ENCODE data around the gene ADGRB3. TPM values are rescaled to one million over a fixed set of nuclear protein-coding genes. Genes with fewer than 3 reads are reported as not detected.
A peak's percentile ranks its signal among the peaks of the same experiment; 100 is the strongest.

The ADGRB3 gene
- total RNA-seq, 1 donor from 2014 or later, result 1.5 TPM

- Histone ChIP-seq H4K20me1 (ENCODE audit: low read depth) (no peaks in the 10 kb centered on the region), H3K27ac (no peak overlapping the region), H3K79me2 (ENCODE audit: low read depth) (no peaks in the 10 kb centered on the region), H3K9me3 (ENCODE audit: low read depth) (no peaks in the 10 kb centered on the region), H3K27me3 (no peaks in the 10 kb centered on the region), H2AFZ (replicated peaks) (no peak overlapping the region), H3K4me1 (no peaks in the 10 kb centered on the region), H3F3A (ENCODE audit: low read depth) (no peaks in the 10 kb centered on the region), H3K4me3 (no peak overlapping the region), H3K4me2 (no peak overlapping the region), H3K9ac (no peak overlapping the region), H3K36me3 (no peaks in the 10 kb centered on the region)
- no peak for DNase-seq (ENCODE audit: low spot score)
- H3K27me3 Mint-ChIP-seq (ENCODE audit: insufficient read depth, low read depth), result no peaks in the 10 kb centered on the region
- H3K36me3 Mint-ChIP-seq, result no peaks in the 10 kb centered on the region
- no peak for TF ChIP-seq EZH2phosphoT487 (IDR thresholded peaks at IDR 0.05)
- TF ChIP-seq EZH2 (IDR thresholded peaks at IDR 0.05), result no peak
- no peak for TF ChIP-seq CTCF (IDR thresholded peaks at IDR 0.05)
- H3K27ac Mint-ChIP-seq, result no peak overlapping the region
- no peak overlapping the region for H3K4me3 Mint-ChIP-seq
- H3K9me3 Mint-ChIP-seq, result no peaks in the 10 kb centered on the region
- no peaks in the 10 kb centered on the region for H3K4me1 Mint-ChIP-seq
Observed at GRCh38 chr6:69138148-69138547, 503.1 kb downstream of the ADGRB3 start.

GRCh38 chr6:69138893-69139494 is 503.9 kb downstream of the ADGRB3 start:
- DNase-seq (ENCODE audit: low spot score), result peak; percentile 5
- Histone ChIP-seq H3K36me3 (no peaks in the 10 kb centered on the region), H3K27ac (no peak overlapping the region), H3K4me3 (no peak overlapping the region), H3K27me3 (no peaks in the 10 kb centered on the region), H2AFZ (replicated peaks) (no peak overlapping the region), H3K79me2 (ENCODE audit: low read depth) (no peaks in the 10 kb centered on the region), H4K20me1 (ENCODE audit: low read depth) (no peaks in the 10 kb centered on the region), H3K4me1 (no peaks in the 10 kb centered on the region), H3F3A (ENCODE audit: low read depth) (no peaks in the 10 kb centered on the region), H3K4me2 (no peak overlapping the region), H3K9ac (no peak overlapping the region), H3K9me3 (ENCODE audit: low read depth) (no peaks in the 10 kb centered on the region)
- Mint-ChIP-seq H3K4me3 (no peak overlapping the region), H3K4me1 (no peaks in the 10 kb centered on the region), H3K36me3 (no peaks in the 10 kb centered on the region), H3K9me3 (no peaks in the 10 kb centered on the region), H3K27me3 (ENCODE audit: insufficient read depth, low read depth) (no peaks in the 10 kb centered on the region), H3K27ac (no peak overlapping the region)
- TF ChIP-seq CTCF (IDR thresholded peaks at IDR 0.05) (no peak), EZH2phosphoT487 (IDR thresholded peaks at IDR 0.05) (no peak), EZH2 (IDR thresholded peaks at IDR 0.05) (no peak)

- Mint-ChIP-seq H3K27me3 (ENCODE audit: insufficient read depth, low read depth) (no peaks in the 10 kb centered on the region), H3K4me1 (no peaks in the 10 kb centered on the region), H3K4me3 (no peak overlapping the region), H3K9me3 (peaks cover 7% of the 10 kb centered on the region), H3K27ac (no peak overlapping the region), H3K36me3 (peaks cover 1% of the 10 kb centered on the region)
- Histone ChIP-seq H4K20me1 (ENCODE audit: low read depth) (no peaks in the 10 kb centered on the region), H3K27me3 (no peaks in the 10 kb centered on the region), H3K4me2 (no peak overlapping the region), H3K27ac (no peak overlapping the region), H3K79me2 (ENCODE audit: low read depth) (no peaks in the 10 kb centered on the region), H3K9me3 (ENCODE audit: low read depth) (no peaks in the 10 kb centered on the region), H3K4me1 (no peaks in the 10 kb centered on the region), H2AFZ (replicated peaks) (no peak overlapping the region), H3F3A (ENCODE audit: low read depth) (no peaks in the 10 kb centered on the region), H3K9ac (no peak overlapping the region), H3K4me3 (no peak overlapping the region), H3K36me3 (no peaks in the 10 kb centered on the region)
- TF ChIP-seq EZH2phosphoT487 (IDR thresholded peaks at IDR 0.05) (no peak), EZH2 (IDR thresholded peaks at IDR 0.05) (no peak), CTCF (IDR thresholded peaks at IDR 0.05) (no peak)
- no peak for DNase-seq (ENCODE audit: low spot score)
Observed at GRCh38 chr6:69145062-69145461, 510.0 kb downstream of the ADGRB3 start.

Measured in neural progenitor cell (in vitro differentiated cells).